NCI-H510A (cell line): ENCODE data around the gene USP24.

Experiments
- DNase-seq: peaks from one replicate; lab custom pipeline; 2025; lab: John Stamatoyannopoulos, UW

USP24 gene

GRCh38 chr1:55215194-55216021, at the start of gene USP24:
Gene USP24 (minus strand): TSS chr1:55215364. CDS start chr1:55215113, 251 bp downstream.
- peak; percentile 67 for DNase-seq

GRCh38 chr1:55262822-55263221, 47.7 kb upstream of the USP24 start:
- DNase-seq, result no peak

- no peak for DNase-seq
These were observed 44.9 kb upstream of the USP24 start for GRCh38 chr1:55259911-55260609.

GRCh38 chr1:55257958-55258357, 42.8 kb upstream of the USP24 start:
- no peak for DNase-seq

- DNase-seq, result no peak
These were observed 40.7 kb upstream of the USP24 start for GRCh38 chr1:55255901-55256300.

- DNase-seq, result no peak
These were observed 37.9 kb upstream of the USP24 start for GRCh38 chr1:55252942-55253589.

GRCh38 chr1:55250399-55251075, 35.4 kb upstream of the USP24 start:
- no peak for DNase-seq

GRCh38 chr1:55249646-55250398, 34.7 kb upstream of the USP24 start:
- no peak for DNase-seq

- DNase-seq, result no peak
These were observed 31.7 kb upstream of the USP24 start for GRCh38 chr1:55246896-55247295.

GRCh38 chr1:55246331-55246730, 31.2 kb upstream of the USP24 start:
- DNase-seq, result no peak

- no peak for DNase-seq
These were observed 30.6 kb upstream of the USP24 start for GRCh38 chr1:55245781-55246180.

GRCh38 chr1:55244476-55245099, 29.4 kb upstream of the USP24 start:
- no peak for DNase-seq

GRCh38 chr1:55243655-55244054, 28.5 kb upstream of the USP24 start:
- no peak for DNase-seq

GRCh38 chr1:55239548-55239947, 24.4 kb upstream of the USP24 start:
- no peak for DNase-seq

GRCh38 chr1:55235722-55236121, 20.6 kb upstream of the USP24 start:
- no peak for DNase-seq

- no peak for DNase-seq
These were observed 18.9 kb upstream of the USP24 start for GRCh38 chr1:55234016-55234415.

GRCh38 chr1:55233145-55233777, 18.1 kb upstream of the USP24 start:
- DNase-seq, result no peak

GRCh38 chr1:55232448-55233144, 17.4 kb upstream of the USP24 start:
- no peak for DNase-seq

GRCh38 chr1:55231745-55232144, 16.6 kb upstream of the USP24 start:
- no peak for DNase-seq

GRCh38 chr1:55230659-55231058, 15.5 kb upstream of the USP24 start:
- no peak for DNase-seq
